ENCODE data around the gene AHNAK2. TPM values are rescaled to one million over a fixed set of nuclear protein-coding genes. Genes with fewer than 3 reads are reported as not detected.
A peak's percentile ranks its signal among the peaks of the same experiment; 100 is the strongest.

The AHNAK2 gene
- total and polyA plus RNA-seq, 4 experiments from 2014 or later: 0.06 to 0.15 TPM; not detected in 2

DNA sequence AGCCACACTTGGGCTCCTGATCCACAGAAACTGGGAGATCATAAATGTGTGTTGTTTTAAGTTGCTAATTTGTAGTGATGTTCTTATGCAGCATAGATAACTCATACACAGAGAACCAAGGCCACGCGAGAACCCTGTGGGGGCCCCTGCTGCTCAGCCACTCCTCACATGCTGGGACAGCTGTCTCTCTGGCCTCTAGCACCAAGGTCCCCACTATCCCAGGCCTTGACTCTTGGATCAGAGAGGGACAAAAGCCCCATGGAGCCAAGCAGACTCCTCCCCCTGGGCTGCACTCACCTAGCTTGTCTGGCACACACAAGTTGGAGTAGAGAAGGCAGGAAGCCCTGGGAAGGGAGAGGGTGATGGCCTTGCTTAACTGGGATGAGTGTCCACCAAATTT is 42.2 kb downstream of the AHNAK2 start:
- intact Hi-C loops (cut with micrococcal nuclease): no loop called here
- H3K27ac Mint-ChIP-seq: peak overlapping the region in 1 of 7 donors; percentile 4
- H3K4me1 Mint-ChIP-seq: peaks cover 2 to 9% (median 3%) of the 10 kb centered on the region in 4 donors
- Histone ChIP-seq H3K27ac (ENCODE audit: low read depth, low read length) (no peak overlapping the region), H3K9me3 (ENCODE audit: control insufficient read depth in 1 of 2, low read length in 2 of 2) (no peaks in the 10 kb centered on the region), H3K4me3 (ENCODE audit: low read length in 2 of 2) (no peak overlapping the region), H3K36me3 (ENCODE audit: insufficient read depth, low read length) (no peaks in the 10 kb centered on the region), H3K4me1 (ENCODE audit: insufficient read depth, low read length) (no peaks in the 10 kb centered on the region), H3K27me3 (ENCODE audit: insufficient read depth, low read length) (no peaks in the 10 kb centered on the region)
- H3K4me3 Mint-ChIP-seq: no peak overlapping the region
- CTCF ChIA-PET (ENCODE audit: partially characterized antibody): interaction anchor here (1.4 kb wide), 1 partner anchor 112 kb away, joined by 3 read pairs; no protein-coding TSS in a partner anchor
- no peaks in the 10 kb centered on the region for H3K36me3 Mint-ChIP-seq
- DNase-seq: no peak
- POLR2A ChIA-PET (ENCODE audit: partially characterized antibody): no interaction called here
- no peaks in the 10 kb centered on the region for H3K9me3 Mint-ChIP-seq
- peaks cover 10 to 11% of the 10 kb centered on the region in 2 donors for H3K27me3 Mint-ChIP-seq

DNA sequence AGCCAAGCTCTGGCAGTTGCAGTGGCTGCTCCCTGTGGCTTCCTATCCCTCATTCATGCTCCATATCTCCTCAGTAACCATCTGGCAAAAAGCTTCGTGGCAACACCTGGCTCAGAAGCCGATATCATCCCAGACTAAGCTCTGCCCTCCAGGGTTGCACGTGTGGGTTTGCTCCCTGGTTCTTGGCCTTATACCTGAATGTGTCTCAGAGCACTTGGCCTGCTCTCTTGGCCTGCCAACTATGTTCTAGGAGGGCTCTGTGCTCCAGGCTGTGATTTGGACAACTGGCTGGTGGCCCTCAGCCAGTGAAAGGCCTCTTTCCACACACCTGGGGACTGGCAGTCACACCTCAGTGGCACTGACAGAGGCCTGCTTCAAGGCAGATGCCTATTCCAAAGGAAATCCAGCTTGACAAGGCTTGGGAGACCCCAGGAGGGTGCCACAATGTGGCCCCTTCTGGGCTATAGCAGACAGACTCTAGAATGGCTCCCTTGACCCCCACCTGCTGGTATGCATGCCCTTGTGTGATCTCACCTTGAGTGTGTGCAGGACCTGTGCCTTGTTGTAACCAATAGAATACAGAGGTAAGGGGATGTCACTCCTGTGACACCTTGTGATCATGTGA is 43.0 kb downstream of the AHNAK2 start:
- intact Hi-C loops (cut with micrococcal nuclease): no loop called here
- ChIA-PET POLR2A (ENCODE audit: partially characterized antibody) (no interaction called here), CTCF (ENCODE audit: partially characterized antibody) (interaction anchor here (1.2 to 2.6 kb wide), 3 partner anchors 41 to 113 kb away, joined by 3 to 13 read pairs (median 3); no protein-coding TSS in a partner anchor)
- H3K27ac ChIP-seq (ENCODE audit: low read depth, low read length): no peak overlapping the region
- H3K36me3 ChIP-seq (ENCODE audit: insufficient read depth, low read length): no peaks in the 10 kb centered on the region
- Mint-ChIP-seq H3K4me1 (peaks cover 2 to 9% (median 3%) of the 10 kb centered on the region in 4 donors), H3K36me3 (no peaks in the 10 kb centered on the region), H3K27me3 (peaks cover 7 to 8% of the 10 kb centered on the region in 2 donors), H3K4me3 (peak overlapping the region in 6 of 8 donors; percentile 11 to 90 (median 58)), H3K27ac (peak overlapping the region in 1 of 7 donors; percentile 53), H3K9me3 (no peaks in the 10 kb centered on the region)
- no peak for DNase-seq
- no peaks in the 10 kb centered on the region for H3K27me3 ChIP-seq (ENCODE audit: insufficient read depth, low read length)
- no peak overlapping the region for H3K4me3 ChIP-seq (ENCODE audit: low read length in 2 of 2)
- H3K4me1 ChIP-seq (ENCODE audit: insufficient read depth, low read length): no peaks in the 10 kb centered on the region
- H3K9me3 ChIP-seq (ENCODE audit: control insufficient read depth in 1 of 2, low read length in 2 of 2): no peaks in the 10 kb centered on the region

GRCh38 chr14:104933746-104934733 is 44.1 kb downstream of the AHNAK2 start:
- H3K4me3 ChIP-seq (ENCODE audit: low read length in 2 of 2): no peak overlapping the region
- DNase-seq: no peak
- Mint-ChIP-seq H3K27me3 (peaks cover 6 to 11% of the 10 kb centered on the region in 2 donors), H3K36me3 (no peaks in the 10 kb centered on the region), H3K9me3 (no peaks in the 10 kb centered on the region), H3K4me3 (peak overlapping the region; percentile 16 to 90 (median 73)), H3K27ac (peak overlapping the region in 2 of 7 donors; percentile 9 to 64), H3K4me1 (peaks cover 2 to 9% (median 3%) of the 10 kb centered on the region in 4 donors)
- no peaks in the 10 kb centered on the region for H3K27me3 ChIP-seq (ENCODE audit: insufficient read depth, low read length)
- H3K4me1 ChIP-seq (ENCODE audit: insufficient read depth, low read length): no peaks in the 10 kb centered on the region
- H3K36me3 ChIP-seq (ENCODE audit: insufficient read depth, low read length): no peaks in the 10 kb centered on the region
- POLR2A ChIA-PET (ENCODE audit: partially characterized antibody): interaction anchor here (1.2 kb wide), 1 partner anchor 153 kb away, joined by 3 read pairs; no protein-coding TSS in a partner anchor
- H3K9me3 ChIP-seq (ENCODE audit: control insufficient read depth in 1 of 2, low read length in 2 of 2): no peaks in the 10 kb centered on the region
- H3K27ac ChIP-seq (ENCODE audit: low read depth, low read length): no peak overlapping the region
- CTCF ChIA-PET (ENCODE audit: partially characterized antibody): interaction anchor here (1.0 to 2.6 kb wide), 4 partner anchors 18 to 114 kb away, joined by 3 to 13 read pairs (median 3); no protein-coding TSS in a partner anchor
- intact Hi-C loops (cut with micrococcal nuclease): loop anchor here (1.0 to 2.0 kb wide), 2 partner anchors 43 to 111 kb away; no protein-coding TSS in a partner anchor

DNA sequence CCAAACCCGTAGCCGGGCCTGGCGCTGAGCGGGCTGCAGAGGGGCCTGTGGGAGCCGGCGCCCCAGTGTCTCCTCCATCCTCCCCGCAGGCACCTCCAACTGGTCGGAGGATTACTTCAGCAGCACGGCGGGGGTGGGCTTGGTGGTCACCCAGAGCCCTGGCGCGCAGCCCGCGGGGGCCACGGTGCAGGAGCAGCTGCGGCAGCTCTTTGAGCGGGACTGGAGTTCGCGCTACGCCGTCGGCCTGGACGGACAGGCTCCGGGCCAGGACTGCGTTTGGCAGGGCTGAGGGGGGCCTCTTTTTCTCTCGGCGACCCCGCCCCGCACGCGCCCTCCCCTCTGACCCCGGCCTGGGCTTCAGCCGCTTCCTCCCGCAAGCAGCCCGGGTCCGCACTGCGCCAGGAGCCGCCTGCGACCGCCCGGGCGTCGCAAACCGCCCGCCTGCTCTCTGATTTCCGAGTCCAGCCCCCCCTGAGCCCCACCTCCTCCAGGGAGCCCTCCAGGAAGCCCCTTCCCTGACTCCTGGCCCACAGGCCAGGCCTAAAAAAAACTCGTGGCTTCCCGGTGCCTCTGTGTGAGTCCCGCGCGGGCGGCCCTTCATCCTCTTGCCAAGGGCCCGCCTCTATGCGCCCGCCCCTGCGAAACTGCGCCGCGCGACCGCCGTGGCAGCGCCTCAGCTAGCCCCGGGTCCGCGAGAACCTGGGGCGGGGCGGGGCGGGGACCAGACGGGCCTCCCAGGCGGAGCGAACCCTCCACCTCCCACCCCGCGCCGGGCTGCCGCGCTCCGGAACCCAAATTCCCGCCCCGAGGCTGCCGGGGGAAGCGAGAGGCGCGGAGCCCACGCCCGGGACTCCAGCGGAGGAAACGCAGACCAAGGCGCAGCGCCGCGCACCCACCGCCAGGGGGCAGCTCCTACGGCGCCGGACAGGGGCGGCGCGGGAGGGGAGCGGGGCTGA is 45.2 kb downstream of the AHNAK2 start:
- H3K4me3 Mint-ChIP-seq: peak overlapping the region in 7 of 8 donors; percentile 17 to 73 (median 62)
- POLR2A ChIA-PET (ENCODE audit: partially characterized antibody): interaction anchor here (1.2 kb wide), 1 partner anchor 154 kb away, joined by 3 read pairs; no protein-coding TSS in a partner anchor
- no peaks in the 10 kb centered on the region for H3K27me3 ChIP-seq (ENCODE audit: insufficient read depth, low read length)

GRCh38 chr14:104931771-104932675 is 46.2 kb downstream of the AHNAK2 start:
- Mint-ChIP-seq H3K36me3 (no peaks in the 10 kb centered on the region), H3K4me1 (peaks cover 2 to 9% (median 3%) of the 10 kb centered on the region in 4 donors), H3K27me3 (peaks cover 6 to 8% of the 10 kb centered on the region in 2 donors), H3K27ac (no peak overlapping the region), H3K4me3 (peak overlapping the region in 4 of 8 donors; percentile 35 to 66 (median 40)), H3K9me3 (no peaks in the 10 kb centered on the region)
- Histone ChIP-seq H3K4me3 (ENCODE audit: low read length in 2 of 2) (no peak overlapping the region), H3K4me1 (ENCODE audit: insufficient read depth, low read length) (no peaks in the 10 kb centered on the region), H3K9me3 (ENCODE audit: control insufficient read depth in 1 of 2, low read length in 2 of 2) (no peaks in the 10 kb centered on the region), H3K27me3 (ENCODE audit: insufficient read depth, low read length) (no peaks in the 10 kb centered on the region), H3K27ac (ENCODE audit: low read depth, low read length) (no peak overlapping the region), H3K36me3 (ENCODE audit: insufficient read depth, low read length) (no peaks in the 10 kb centered on the region)
- intact Hi-C loops (cut with micrococcal nuclease): loop anchor here (2.0 kb wide), 1 partner anchor 45 kb away; no protein-coding TSS in a partner anchor
- CTCF ChIA-PET (ENCODE audit: partially characterized antibody): interaction anchor here (1.4 kb wide), 1 partner anchor 105 kb away, joined by 3 read pairs; no protein-coding TSS in a partner anchor
- POLR2A ChIA-PET (ENCODE audit: partially characterized antibody): no interaction called here
- no peak for DNase-seq

More for the DNA sequence above, 45.2 kb downstream of the AHNAK2 start:
- Mint-ChIP-seq H3K9me3 (no peaks in the 10 kb centered on the region), H3K36me3 (no peaks in the 10 kb centered on the region), H3K27me3 (peaks cover 6 to 11% of the 10 kb centered on the region in 2 donors), H3K4me1 (peaks cover 2 to 9% (median 3%) of the 10 kb centered on the region in 4 donors), H3K27ac (no peak overlapping the region)
- intact Hi-C loops (cut with micrococcal nuclease): loop anchor here (1.0 to 2.0 kb wide), 2 partner anchors 44 to 112 kb away; no protein-coding TSS in a partner anchor
- Histone ChIP-seq H3K9me3 (ENCODE audit: control insufficient read depth in 1 of 2, low read length in 2 of 2) (no peaks in the 10 kb centered on the region), H3K36me3 (ENCODE audit: insufficient read depth, low read length) (no peaks in the 10 kb centered on the region), H3K4me3 (ENCODE audit: low read length in 2 of 2) (peak overlapping the region in 1 of 2 donors; percentile 28), H3K27ac (ENCODE audit: low read depth, low read length) (no peak overlapping the region), H3K4me1 (ENCODE audit: insufficient read depth, low read length) (no peaks in the 10 kb centered on the region)
- CTCF ChIA-PET (ENCODE audit: partially characterized antibody): interaction anchor here (1.0 to 2.6 kb wide), 3 partner anchors 17 to 113 kb away, joined by 3 to 13 read pairs (median 3); no protein-coding TSS in a partner anchor
- DNase-seq: peak; percentile 74 to 85 (median 80)
